ENCODE measurements around the gene NLGN1.

DNA sequence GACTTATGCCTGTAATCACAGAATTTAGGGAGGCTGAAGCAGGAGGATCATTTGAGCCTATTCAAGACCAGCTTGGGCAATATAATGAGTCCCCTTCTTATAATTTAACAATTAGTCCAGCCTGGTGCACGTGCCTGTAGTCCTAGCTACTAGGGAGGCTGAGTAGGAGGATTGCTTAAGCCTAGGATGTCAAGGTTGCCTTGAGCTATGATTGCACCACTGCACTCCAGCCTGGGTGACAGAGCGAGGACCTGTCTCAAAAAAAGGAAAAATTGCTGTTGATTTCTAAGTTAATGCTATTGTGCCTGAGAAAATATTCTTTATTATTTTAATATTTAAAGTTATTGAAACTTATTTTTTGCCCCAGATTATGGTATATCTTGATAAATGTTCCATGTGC lies 159.0 kb downstream of the NLGN1 start:
- TF ChIP-seq JUN (IDR thresholded peaks at IDR 0.05; ENCODE audit: low read depth, low read length) (no peak), SAP30 (IDR thresholded peaks at IDR 0.05; ENCODE audit: insufficient read depth, insufficient replicate concordance, low read length) (no peak), GABPA (IDR thresholded peaks at IDR 0.05; ENCODE audit: borderline replicate concordance, insufficient read depth, low read length) (no peak), HDAC2 (IDR thresholded peaks at IDR 0.05; ENCODE audit: borderline replicate concordance in 1 of 2, low read depth in 2 of 2, low read length in 2 of 2) (no peak), SP1 (IDR thresholded peaks at IDR 0.05; ENCODE audit: low read depth, low read length) (no peak), POLR2A (IDR thresholded peaks at IDR 0.05; ENCODE audit: control extremely low read depth in 1 of 2, low read depth in 2 of 2, low read length in 2 of 2) (no peak), EZH2 (IDR thresholded peaks at IDR 0.05; ENCODE audit: low read depth, low read length, severe bottlenecking) (no peak), GTF2F1 (IDR thresholded peaks at IDR 0.05; ENCODE audit: borderline replicate concordance, low read depth, low read length) (no peak)
- TF ChIP-seq, protein P1, sequence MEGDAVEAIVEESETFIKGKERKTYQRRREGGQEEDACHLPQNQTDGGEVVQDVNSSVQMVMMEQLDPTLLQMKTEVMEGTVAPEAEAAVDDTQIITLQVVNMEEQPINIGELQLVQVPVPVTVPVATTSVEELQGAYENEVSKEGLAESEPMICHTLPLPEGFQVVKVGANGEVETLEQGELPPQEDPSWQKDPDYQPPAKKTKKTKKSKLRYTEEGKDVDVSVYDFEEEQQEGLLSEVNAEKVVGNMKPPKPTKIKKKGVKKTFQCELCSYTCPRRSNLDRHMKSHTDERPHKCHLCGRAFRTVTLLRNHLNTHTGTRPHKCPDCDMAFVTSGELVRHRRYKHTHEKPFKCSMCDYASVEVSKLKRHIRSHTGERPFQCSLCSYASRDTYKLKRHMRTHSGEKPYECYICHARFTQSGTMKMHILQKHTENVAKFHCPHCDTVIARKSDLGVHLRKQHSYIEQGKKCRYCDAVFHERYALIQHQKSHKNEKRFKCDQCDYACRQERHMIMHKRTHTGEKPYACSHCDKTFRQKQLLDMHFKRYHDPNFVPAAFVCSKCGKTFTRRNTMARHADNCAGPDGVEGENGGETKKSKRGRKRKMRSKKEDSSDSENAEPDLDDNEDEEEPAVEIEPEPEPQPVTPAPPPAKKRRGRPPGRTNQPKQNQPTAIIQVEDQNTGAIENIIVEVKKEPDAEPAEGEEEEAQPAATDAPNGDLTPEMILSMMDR (IDR thresholded peaks at IDR 0.05; ENCODE audit: control extremely low read depth in 1 of 3, insufficient read depth in 1 of 3, low read depth in 1 of 3, low read length in 3 of 3) = no peak
- TF ChIP-seq, protein P2, sequence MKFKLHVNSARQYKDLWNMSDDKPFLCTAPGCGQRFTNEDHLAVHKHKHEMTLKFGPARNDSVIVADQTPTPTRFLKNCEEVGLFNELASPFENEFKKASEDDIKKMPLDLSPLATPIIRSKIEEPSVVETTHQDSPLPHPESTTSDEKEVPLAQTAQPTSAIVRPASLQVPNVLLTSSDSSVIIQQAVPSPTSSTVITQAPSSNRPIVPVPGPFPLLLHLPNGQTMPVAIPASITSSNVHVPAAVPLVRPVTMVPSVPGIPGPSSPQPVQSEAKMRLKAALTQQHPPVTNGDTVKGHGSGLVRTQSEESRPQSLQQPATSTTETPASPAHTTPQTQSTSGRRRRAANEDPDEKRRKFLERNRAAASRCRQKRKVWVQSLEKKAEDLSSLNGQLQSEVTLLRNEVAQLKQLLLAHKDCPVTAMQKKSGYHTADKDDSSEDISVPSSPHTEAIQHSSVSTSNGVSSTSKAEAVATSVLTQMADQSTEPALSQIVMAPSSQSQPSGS (IDR thresholded peaks at IDR 0.05; ENCODE audit: low read length) = no peak
